CD4-positive, alpha-beta T cell (primary cell): ENCODE measurements around the gene CCSER2. TPM values are rescaled to one million over a fixed set of nuclear protein-coding genes. Genes with fewer than 3 reads are reported as not detected.
"Not testable (repeated sequence)": the region's sequence is repeated elsewhere in the genome, so short reads cannot be mapped to it uniquely, and the experiment has no call there.

Experiments
- ATAC-seq: fragments of 200-7000 bp; cut with Tn5 transposase; one replicate; pipeline ENCODE4 v1.10.0; 2022; ENCODE audit warnings: mild to moderate bottlenecking; ENCODE audit not compliant: poor library complexity
- CTCF ChIA-PET: fragments of 350-600 bp; sonication (Branson Sonifier 250); formaldehyde crosslinking; loops from one replicate; lab custom pipeline; 2021; ENCODE audit warnings: antibody characterized with exemption, inconsistent platforms; lab: Charles Lee
- POLR2A ChIA-PET: fragments of 350-600 bp; sonication (Branson Sonifier 250); formaldehyde crosslinking; loops from one replicate; lab custom pipeline; 2021; ENCODE audit warnings: antibody characterized with exemption, inconsistent platforms; lab: Charles Lee
- DNase-seq, 14 experiments: peaks; one replicate each; pipeline ENCODE4 v3.0.0-alpha.2; 2013 to 2020; ENCODE audit warnings: mixed read lengths in 2 of 14
- H3K27ac ChIP-seq, 2 donors: one replicate each; pipeline versions ENCODE4 v1.5.1 to v1.7.0; 2013; ENCODE audit warnings: low read length in 2 of 2, low read depth in 1 of 2, mild to moderate bottlenecking in 1 of 2
- H3K27me3 ChIP-seq, 2 experiments: 1 replicate in 1 of 2; 2 replicates in 1 of 2; pipeline versions ENCODE4 v1.6.1 to v1.7.0; 2013; ENCODE audit warnings: low read length in 2 of 2, control low read depth in 1 of 2, mild to moderate bottlenecking in 1 of 2, moderate library complexity in 1 of 2; ENCODE audit not compliant: insufficient read depth in 2 of 2, control insufficient read depth in 1 of 2
- H3K36me3 ChIP-seq: one replicate; pipeline ENCODE4 v1.6.1; 2013; ENCODE audit warnings: low read length, control low read depth; ENCODE audit not compliant: insufficient read depth
- H3K4me1 ChIP-seq: one replicate; pipeline ENCODE4 v1.6.1; 2013; ENCODE audit warnings: low read length, control low read depth; ENCODE audit not compliant: insufficient read depth
- H3K4me3 ChIP-seq: one replicate; pipeline ENCODE4 v1.5.1; 2013; ENCODE audit warnings: mild to moderate bottlenecking, low read length, moderate library complexity
- H3K9me3 ChIP-seq, 2 experiments: 1 replicate in 1 of 2; 2 replicates in 1 of 2; pipeline versions ENCODE4 v1.6.1 to v1.7.0; 2013; ENCODE audit warnings: low read length in 2 of 2, mild to moderate bottlenecking in 2 of 2, control low read depth in 1 of 2, moderate library complexity in 1 of 2; ENCODE audit not compliant: control insufficient read depth in 1 of 2, insufficient read depth in 1 of 2
- H3K27ac Mint-ChIP-seq: one replicate; pipeline ENCODE4 v1.8.0; 2020; ENCODE audit warnings: mixed read lengths
- H3K27me3 Mint-ChIP-seq: one replicate; pipeline ENCODE4 v1.8.0; 2021; ENCODE audit warnings: mixed read lengths
- H3K36me3 Mint-ChIP-seq: one replicate; pipeline ENCODE4 v1.8.0; 2021; ENCODE audit warnings: low read depth, mixed read lengths
- H3K4me1 Mint-ChIP-seq: one replicate; pipeline ENCODE4 v1.8.0; 2021; ENCODE audit warnings: low read depth, mixed read lengths
- H3K4me3 Mint-ChIP-seq: one replicate; pipeline ENCODE4 v1.8.0; 2020; ENCODE audit warnings: mild to moderate bottlenecking, mixed read lengths
- H3K9me3 Mint-ChIP-seq: one replicate; pipeline ENCODE4 v1.8.0; 2020; ENCODE audit warnings: mixed read lengths
- CTCF ChIP-seq: fragments of 200-600 bp; IDR thresholded peaks from one replicate; pipeline ENCODE4 v1.8.0; 2022; ENCODE audit warnings: antibody characterized with exemption, mild to moderate bottlenecking
- intact Hi-C, 2 experiments: fragments of 100-400 bp; cut with DNase I in 1 of 2; cut with micrococcal nuclease in 1 of 2; formaldehyde crosslinking; loops; one replicate each; pipeline versions ENCODE4 v1.15.1 to v1.9.0; 2023 to 2025; cut with DNase I, micrococcal nuclease
- total RNA-seq, 174 experiments: library from RNA in 2 of 174; stranded (reverse) in 2 of 174; gene quantifications; one replicate each; pipeline ENCODE4 v1.2.3 and lab custom pipeline; 2021 to 2026

Gene CCSER2
- total RNA-seq, 2 experiments from 2014 or later = 134 to 148 TPM

- ChIA-PET POLR2A (no interaction called here), CTCF (no interaction called here)
- intact Hi-C loops = no loop called here
- no peaks in the 10 kb centered on the region for H3K36me3 Mint-ChIP-seq
- ATAC-seq = no peak
- no peak overlapping the region for H3K27ac ChIP-seq
- H3K4me1 ChIP-seq = peaks cover 3% of the 10 kb centered on the region
- H3K27me3 ChIP-seq = no peaks in the 10 kb centered on the region
- H3K4me3 ChIP-seq = no peak overlapping the region
- H3K9me3 Mint-ChIP-seq = no peaks in the 10 kb centered on the region
- no peak overlapping the region for H3K27ac Mint-ChIP-seq
- no peaks in the 10 kb centered on the region for H3K27me3 Mint-ChIP-seq
- H3K4me1 Mint-ChIP-seq = peaks cover 9% of the 10 kb centered on the region
- H3K4me3 Mint-ChIP-seq = no peak overlapping the region
- peaks cover 7 to 8% of the 10 kb centered on the region in 2 experiments for H3K9me3 ChIP-seq
- TF ChIP-seq CTCF = no peak
- H3K36me3 ChIP-seq = no peaks in the 10 kb centered on the region
- DNase-seq = no peak
Measured at GRCh38 chr10:84524435-84524834, 196.0 kb downstream of the CCSER2 start.

GRCh38 chr10:84525120-84525806 lies 196.9 kb downstream of the CCSER2 start:
- Histone ChIP-seq H3K4me3 (no peak overlapping the region), H3K4me1 (peaks cover 3% of the 10 kb centered on the region), H3K27me3 (no peaks in the 10 kb centered on the region), H3K27ac (no peak overlapping the region), H3K9me3 (peaks cover 7 to 8% of the 10 kb centered on the region in 2 experiments), H3K36me3 (no peaks in the 10 kb centered on the region)
- H3K4me1 Mint-ChIP-seq = peaks cover 9% of the 10 kb centered on the region
- intact Hi-C loops = no loop called here
- H3K4me3 Mint-ChIP-seq = no peak overlapping the region
- H3K27ac Mint-ChIP-seq = no peak overlapping the region
- no peak for TF ChIP-seq CTCF
- no peaks in the 10 kb centered on the region for H3K9me3 Mint-ChIP-seq
- no peak for DNase-seq
- H3K27me3 Mint-ChIP-seq = no peaks in the 10 kb centered on the region
- ChIA-PET CTCF (no interaction called here), POLR2A (no interaction called here)
- no peak for ATAC-seq
- no peaks in the 10 kb centered on the region for H3K36me3 Mint-ChIP-seq

- H3K9me3 ChIP-seq, H3K27ac ChIP-seq, DNase-seq, CTCF ChIA-PET, POLR2A ChIA-PET, H3K27me3 ChIP-seq, H3K27me3 Mint-ChIP-seq, H3K4me1 ChIP-seq, H3K4me3 Mint-ChIP-seq, ATAC-seq, intact Hi-C loops, H3K27ac Mint-ChIP-seq, H3K9me3 Mint-ChIP-seq, H3K4me3 ChIP-seq, H3K4me1 Mint-ChIP-seq, H3K36me3 Mint-ChIP-seq, H3K36me3 ChIP-seq: not testable (repeated sequence)
Measured at GRCh38 chr10:84525807-84526182, 197.4 kb downstream of the CCSER2 start.

GRCh38 chr10:84527386-84527785 lies 199.0 kb downstream of the CCSER2 start:
- intact Hi-C loops, H3K27me3 Mint-ChIP-seq, H3K9me3 ChIP-seq, H3K27me3 ChIP-seq, ATAC-seq, H3K4me1 ChIP-seq, H3K9me3 Mint-ChIP-seq, POLR2A ChIA-PET, CTCF ChIA-PET, H3K27ac Mint-ChIP-seq, H3K4me1 Mint-ChIP-seq, H3K27ac ChIP-seq, DNase-seq, H3K36me3 ChIP-seq, H3K36me3 Mint-ChIP-seq, H3K4me3 ChIP-seq, H3K4me3 Mint-ChIP-seq: not testable (repeated sequence)

- POLR2A ChIA-PET, H3K4me3 Mint-ChIP-seq, H3K9me3 Mint-ChIP-seq, H3K36me3 Mint-ChIP-seq, H3K27me3 ChIP-seq, ATAC-seq, H3K9me3 ChIP-seq, DNase-seq, H3K27ac Mint-ChIP-seq, intact Hi-C loops, H3K4me3 ChIP-seq, H3K36me3 ChIP-seq, H3K4me1 Mint-ChIP-seq, H3K4me1 ChIP-seq, H3K27ac ChIP-seq, CTCF ChIA-PET, H3K27me3 Mint-ChIP-seq: not testable (repeated sequence)
Measured at GRCh38 chr10:84528526-84528925, 200.1 kb downstream of the CCSER2 start.
